Neural progenitor cell (in vitro differentiated cells): Measurements from ENCODE around the gene OSGIN1.

ENCODE experiments used
- CTCF ChIP-seq: fragments of 200-600 bp; sonication (generic); IDR thresholded peaks from 2 replicates; pipeline ENCODE4 v1.5.1; 2017; ENCODE audit warnings: antibody characterized with exemption, mild to moderate bottlenecking
- EZH2 ChIP-seq: fragments of 200-600 bp; sonication (generic); IDR thresholded peaks from 2 replicates; pipeline ENCODE4 v1.6.1; 2017; ENCODE audit warnings: antibody characterized with exemption, mild to moderate bottlenecking, moderate library complexity
- EZH2phosphoT487 ChIP-seq: fragments of 200-600 bp; sonication (generic); IDR thresholded peaks from 2 replicates; pipeline ENCODE4 v1.6.1; 2017; ENCODE audit warnings: antibody characterized with exemption

- TF ChIP-seq EZH2 (no peak), CTCF (no peak), EZH2phosphoT487 (no peak)
Observed at GRCh38 chr16:83907631-83908250, 45.3 kb upstream of the OSGIN1 start.
